Measurements from ENCODE around the gene ZNF160. TPM values are rescaled to one million over a fixed set of nuclear protein-coding genes. Genes with fewer than 3 reads are reported as not detected.

Gene ZNF160
- total and polyA plus RNA-seq, 2 of the 8 experiments (the other 6 are each of a cell fraction or from before 2014, with no cell fraction given), result 15.8 to 31.2 TPM

GRCh38 chr19:53034948-53035675, 68.1 kb downstream of the ZNF160 start:
- Histone ChIP-seq H3K18ac (ENCODE audit: extremely low read depth, low read length) (no peak overlapping the region), H4K20me1 (replicated peaks in 1 of 2; ENCODE audit: control insufficient read depth in 1 of 2, insufficient read depth in 2 of 2, low read length in 2 of 2) (no peaks in the 10 kb centered on the region), H3K79me1 (ENCODE audit: low read depth, low read length) (no peaks in the 10 kb centered on the region), H4K8ac (ENCODE audit: extremely low read depth, insufficient read depth, low read length) (no peak overlapping the region), H3K36me3 (ENCODE audit: control insufficient read depth in 2 of 4, insufficient read depth in 4 of 4, low read length in 3 of 4) (no peaks in the 10 kb centered on the region), H3K4ac (replicated peaks; ENCODE audit: insufficient read length, low read depth, low read length) (no peak overlapping the region), H4K91ac (replicated peaks; ENCODE audit: insufficient read length, low read length) (no peak overlapping the region), H3K4me3 (ENCODE audit: extremely low read depth in 1 of 4, insufficient read depth in 2 of 4, low read depth in 3 of 4, low read length in 4 of 4) (no peak overlapping the region), H3K79me2 (ENCODE audit: control insufficient read depth in 1 of 2, insufficient read depth in 2 of 2, low read length in 2 of 2) (no peaks in the 10 kb centered on the region), H3K4me2 (ENCODE audit: insufficient read depth in 1 of 2, low read depth in 2 of 2, low read length in 2 of 2) (no peak overlapping the region), H2AK5ac (ENCODE audit: low read depth, low read length) (no peak overlapping the region), H3K9ac (replicated peaks in 1 of 4; ENCODE audit: extremely low read depth in 1 of 4, low read depth in 3 of 4, low read length in 3 of 4) (no peak overlapping the region), H3K14ac (ENCODE audit: insufficient read length) (no peak overlapping the region), H2BK120ac (replicated peaks; ENCODE audit: low read depth, low read length) (no peak overlapping the region), H4K5ac (ENCODE audit: insufficient read length, low read depth, low read length) (no peak overlapping the region), H2BK15ac (ENCODE audit: low read length) (no peak overlapping the region), H2BK12ac (ENCODE audit: low read depth, low read length) (no peak overlapping the region), H3K56ac (replicated peaks; ENCODE audit: insufficient read length, low read depth, low read length) (no peak overlapping the region), H3K27me3 (replicated peaks in 1 of 4; ENCODE audit: control insufficient read depth in 3 of 4, extremely low read depth in 1 of 4, insufficient read depth in 3 of 4, low read length in 3 of 4) (no peaks in the 10 kb centered on the region), H2AFZ (ENCODE audit: low read length) (no peak overlapping the region), H2BK5ac (ENCODE audit: low read depth, low read length) (no peak overlapping the region), H3K27ac (ENCODE audit: low read depth, low read length) (no peak overlapping the region), H3K23ac (ENCODE audit: insufficient read length) (no peak overlapping the region), H3K23me2 (ENCODE audit: low read depth, low read length) (no peaks in the 10 kb centered on the region), H2BK20ac (ENCODE audit: low read length) (no peak overlapping the region), H3K9me3 (ENCODE audit: insufficient read depth in 2 of 2, low read depth in 1 of 2, low read length in 1 of 2) (peaks cover 0 to 4% of the 10 kb centered on the region in 2 experiments; a peak in 1 of 4 replicates), H3K4me1 (replicated peaks in 1 of 4; ENCODE audit: control insufficient read depth in 3 of 4, insufficient read depth in 4 of 4, low read length in 3 of 4) (no peaks in the 10 kb centered on the region)
- TF ChIP-seq KDM4A (IDR thresholded peaks at IDR 0.05; ENCODE audit: low read depth, low read length, severe bottlenecking) (no peak), SP1 (IDR thresholded peaks at IDR 0.05; ENCODE audit: low read depth, low read length) (no peak), KDM5A (IDR thresholded peaks at IDR 0.05; ENCODE audit: low read length) (no peak), ASH2L (IDR thresholded peaks at IDR 0.05; ENCODE audit: low read length) (no peak), SIX5 (IDR thresholded peaks at IDR 0.05; ENCODE audit: low read depth, low read length) (no peak)
- CTCF ChIA-PET (ENCODE audit: partially characterized antibody), result interaction anchor here (0.9 kb wide), 1 partner anchor 14 kb away, joined by 4 read pairs; no protein-coding TSS in a partner anchor
- POLR2A ChIA-PET (ENCODE audit: partially characterized antibody), result no interaction called here
- 77% methylated on average over 4 of the region's 4 CpGs; no CpG with 5 or more reads in 1 of the 2 experiments for WGBS, 2 experiments (ENCODE audit: extremely low coverage in 1 of 2, insufficient coverage in 1 of 2, insufficient read length in 1 of 2, insufficient replicate concordance in 2 of 2, low coverage in 1 of 2, low lambda C conversion rate in 2 of 2, missing lambda C conversion rate in 1 of 2)
- FAIRE-seq (no peak), DNase-seq (ENCODE audit: low read depth in 1 of 2, low spot score in 2 of 2) (no peak)

All from H1 (cell line).